ENCODE results near the gene IGSF21.

- TF ChIP-seq CTCF (IDR thresholded peaks at IDR 0.05; ENCODE audit: extremely low read depth in 1 of 2, insufficient read depth in 1 of 2, low read depth in 1 of 2, low read length in 2 of 2) = no peak
- no peak for TF ChIP-seq POLR2A (IDR thresholded peaks at IDR 0.05; ENCODE audit: low read depth, low read length)
- TF ChIP-seq EZH2 (IDR thresholded peaks at IDR 0.05; ENCODE audit: borderline replicate concordance, low read depth, low read length, severe bottlenecking) = no peak
- no peak for TF ChIP-seq MAX (IDR thresholded peaks at IDR 0.05; ENCODE audit: insufficient read depth, insufficient read length)
- no peak for TF ChIP-seq JUN (IDR thresholded peaks at IDR 0.05; ENCODE audit: borderline replicate concordance, insufficient read depth, insufficient read length, low read depth)
- no peak for TF ChIP-seq MYC (IDR thresholded peaks at IDR 0.05; ENCODE audit: low read depth, low read length)
- TF ChIP-seq POLR2AphosphoS5 (IDR thresholded peaks at IDR 0.05; ENCODE audit: insufficient read depth, low read depth, low read length) = no peak
- no peak for TF ChIP-seq FOS (IDR thresholded peaks at IDR 0.05; ENCODE audit: borderline replicate concordance, insufficient read depth, low read length)
- TF ChIP-seq GATA2 (IDR thresholded peaks at IDR 0.05; ENCODE audit: insufficient read depth, insufficient read length, low read depth, low read length) = no peak
Observed at GRCh38 chr1:18142969-18143368, 35.4 kb downstream of the IGSF21 start.
